H1 (cell line): ENCODE results near the gene VSIR. TPM values are rescaled to one million over a fixed set of nuclear protein-coding genes. Genes with fewer than 3 reads are reported as not detected.

ENCODE experiments used
- CTCF ChIA-PET: fragments of 300-600 bp; sonication (Branson Sonifier 250); formaldehyde crosslinking; loops from one replicate; lab custom pipeline; 2021; ENCODE audit not compliant: partially characterized antibody; lab: Charles Lee
- POLR2A ChIA-PET: fragments of 300-600 bp; sonication (Branson Sonifier 250); formaldehyde crosslinking; loops from one replicate; lab custom pipeline; 2021; ENCODE audit warnings: inconsistent platforms; ENCODE audit not compliant: partially characterized antibody; lab: Charles Lee
- DNase-seq, 2 experiments: peaks; one replicate each; pipeline versions ENCODE4 v3.0.0 to v3.0.0-alpha.2; 2010 to 2022; ENCODE audit warnings: low spot score in 2 of 2, low read depth in 1 of 2, mixed read lengths in 1 of 2
- FAIRE-seq: peaks from 2 replicates; lab custom pipeline; 2011; peaks lifted over from hg19 to GRCh38; lab: Jason Lieb, UNC
- H2AFZ ChIP-seq: 2 replicates; pipeline ENCODE4 v1.8.1; 2012; ENCODE audit warnings: low read length, inconsistent platforms
- H2AK5ac ChIP-seq: 2 replicates; pipeline ENCODE4 v1.6.1; 2013; ENCODE audit warnings: low read depth, low read length
- H2BK120ac ChIP-seq: replicated peaks from 2 replicates; pipeline ENCODE3; 2013; ENCODE audit warnings: low read depth, low read length, inconsistent platforms
- H2BK12ac ChIP-seq: 2 replicates; pipeline ENCODE4 v1.6.1; 2013; ENCODE audit warnings: low read depth, low read length
- H2BK15ac ChIP-seq: 2 replicates; pipeline ENCODE4 v1.6.1; 2013; ENCODE audit warnings: low read length
- H2BK20ac ChIP-seq: 2 replicates; pipeline ENCODE4 v1.6.1; 2013; ENCODE audit warnings: low read length
- H2BK5ac ChIP-seq: 2 replicates; pipeline ENCODE4 v1.6.1; 2013; ENCODE audit warnings: low read depth, low read length
- H3K14ac ChIP-seq: 2 replicates; pipeline ENCODE4 v1.6.1; 2013; ENCODE audit warnings: inconsistent platforms; ENCODE audit not compliant: insufficient read length
- H3K18ac ChIP-seq: 2 replicates; pipeline ENCODE4 v1.6.1; 2013; ENCODE audit warnings: low read length; ENCODE audit errors: extremely low read depth
- H3K23ac ChIP-seq: 2 replicates; pipeline ENCODE4 v1.6.1; 2013; ENCODE audit warnings: inconsistent platforms; ENCODE audit not compliant: insufficient read length
- H3K23me2 ChIP-seq: 2 replicates; pipeline ENCODE4 v1.6.1; 2013; ENCODE audit warnings: low read depth, low read length
- H3K27ac ChIP-seq: 2 replicates; pipeline ENCODE4 v1.6.1; 2011; ENCODE audit warnings: low read depth, low read length, inconsistent platforms
- H3K27me3 ChIP-seq, 4 experiments: replicated peaks in 1 of 4; 1 replicate in 1 of 4; 2 replicates in 3 of 4; pipeline versions ENCODE4 v1.6.1 to v1.8.1; 2011 to 2013; ENCODE audit warnings: low read length in 3 of 4, mild to moderate bottlenecking in 3 of 4, inconsistent platforms in 2 of 4, mixed read lengths in 2 of 4, moderate library complexity in 1 of 4; ENCODE audit not compliant: control insufficient read depth in 3 of 4, insufficient read depth in 3 of 4; ENCODE audit errors: extremely low read depth in 1 of 4
- H3K36me3 ChIP-seq, 4 experiments: 2 replicates each; pipeline versions ENCODE4 v1.6.1 to v1.8.1; 2011 to 2013; ENCODE audit warnings: mild to moderate bottlenecking in 4 of 4, low read length in 3 of 4, moderate library complexity in 2 of 4, control low read depth in 1 of 4, inconsistent platforms in 1 of 4; ENCODE audit not compliant: insufficient read depth in 4 of 4, control insufficient read depth in 2 of 4
- H3K4ac ChIP-seq: replicated peaks from 2 replicates; pipeline ENCODE3; 2013; ENCODE audit warnings: low read length, low read depth, mixed read lengths, inconsistent platforms; ENCODE audit not compliant: insufficient read length
- H3K4me1 ChIP-seq, 4 experiments: replicated peaks in 1 of 4; 1 replicate in 1 of 4; 2 replicates in 3 of 4; pipeline versions ENCODE4 v1.6.1 to v1.8.1; 2011 to 2013; ENCODE audit warnings: low read length in 3 of 4, inconsistent platforms in 2 of 4, mixed read lengths in 1 of 4; ENCODE audit not compliant: insufficient read depth in 4 of 4, control insufficient read depth in 3 of 4
- H3K4me2 ChIP-seq, 2 experiments: 2 replicates each; pipeline versions ENCODE4 v1.6.1 to v1.8.1; 2011 to 2013; ENCODE audit warnings: low read depth in 2 of 2, low read length in 2 of 2, control low read depth in 1 of 2, inconsistent platforms in 1 of 2, mild to moderate bottlenecking in 1 of 2; ENCODE audit not compliant: insufficient read depth in 1 of 2
- H3K4me3 ChIP-seq, 4 experiments: fragments of 200-600, 300-600 bp in 1 of 4; sonication (generic), shearing (Covaris generic), sonication (Bioruptor Twin) in 1 of 4; 2 replicates each; pipeline versions ENCODE4 v1.5.1 to v1.8.1; 2011 to 2016; ENCODE audit warnings: low read length in 4 of 4, low read depth in 3 of 4, control low read depth in 2 of 4, inconsistent platforms in 2 of 4, mild to moderate bottlenecking in 2 of 4, mixed read lengths in 1 of 4, moderate library complexity in 1 of 4; ENCODE audit not compliant: insufficient read depth in 2 of 4; ENCODE audit errors: extremely low read depth in 1 of 4
- H3K56ac ChIP-seq: replicated peaks from 2 replicates; pipeline ENCODE3; 2013; ENCODE audit warnings: low read depth, mild to moderate bottlenecking, mixed read lengths, low read length, inconsistent platforms; ENCODE audit not compliant: insufficient read length
- H3K79me1 ChIP-seq: 2 replicates; pipeline ENCODE4 v1.6.1; 2013; ENCODE audit warnings: low read depth, low read length, control low read depth
- H3K79me2 ChIP-seq, 2 experiments: 2 replicates each; pipeline versions ENCODE4 v1.6.1 to v1.8.1; 2012 to 2013; ENCODE audit warnings: low read length in 2 of 2, mild to moderate bottlenecking in 2 of 2, inconsistent platforms in 1 of 2; ENCODE audit not compliant: insufficient read depth in 2 of 2, control insufficient read depth in 1 of 2
- H3K9ac ChIP-seq, 4 experiments: replicated peaks in 1 of 4; 1 replicate in 1 of 4; 2 replicates in 3 of 4; pipeline versions ENCODE4 v1.6.1 to v1.8.1; 2011 to 2013; ENCODE audit warnings: low read depth in 3 of 4, low read length in 3 of 4, control low read depth in 2 of 4, mild to moderate bottlenecking in 2 of 4, moderate library complexity in 2 of 4, inconsistent platforms in 1 of 4; ENCODE audit errors: extremely low read depth in 1 of 4
- H3K9me3 ChIP-seq, 2 experiments: 2 replicates each; pipeline versions ENCODE4 v1.6.1 to v1.8.1; 2012 to 2013; ENCODE audit warnings: mild to moderate bottlenecking in 2 of 2, moderate library complexity in 2 of 2, control low read depth in 1 of 2, inconsistent platforms in 1 of 2, low read depth in 1 of 2, low read length in 1 of 2, mixed read lengths in 1 of 2; ENCODE audit not compliant: insufficient read depth in 2 of 2
- H4K20me1 ChIP-seq, 2 experiments: replicated peaks in 1 of 2; 2 replicates each; pipeline versions ENCODE3 to v1.8.1; 2011 to 2013; ENCODE audit warnings: inconsistent platforms in 2 of 2, low read length in 2 of 2, mild to moderate bottlenecking in 1 of 2; ENCODE audit not compliant: insufficient read depth in 2 of 2, control insufficient read depth in 1 of 2
- H4K5ac ChIP-seq: 2 replicates; pipeline ENCODE4 v1.6.1; 2013; ENCODE audit warnings: low read length, low read depth, mixed read lengths, inconsistent platforms; ENCODE audit not compliant: insufficient read length
- H4K8ac ChIP-seq: 2 replicates; pipeline ENCODE4 v1.8.0; 2013; ENCODE audit warnings: mild to moderate bottlenecking, moderate library complexity, low read length, inconsistent platforms; ENCODE audit not compliant: insufficient read depth; ENCODE audit errors: extremely low read depth
- H4K91ac ChIP-seq: replicated peaks from 2 replicates; pipeline ENCODE3; 2013; ENCODE audit warnings: low read length, mixed read lengths, inconsistent platforms; ENCODE audit not compliant: insufficient read length
- ASH2L ChIP-seq: fragments of 200-600, 300-600 bp; sonication (generic); IDR thresholded peaks from one replicate; pipeline ENCODE4 v1.7.1; 2017; ENCODE audit warnings: low read length
- BCL11A ChIP-seq, 2 experiments: IDR thresholded peaks; one replicate each; pipeline ENCODE4 v1.6.1; 2011; ENCODE audit warnings: low read depth in 2 of 2, low read length in 2 of 2, mild to moderate bottlenecking in 2 of 2
- CHD2 ChIP-seq: IDR thresholded peaks from 2 replicates; pipeline ENCODE4 v1.6.1; 2012; ENCODE audit warnings: low read length, improper control_type of control experiment
- NRF1 ChIP-seq: IDR thresholded peaks from 2 replicates; pipeline ENCODE4 v1.6.1; 2011; ENCODE audit warnings: mild to moderate bottlenecking, low read depth, low read length, improper control_type of control experiment
- RBBP5 ChIP-seq: IDR thresholded peaks from 2 replicates; pipeline ENCODE4 v1.7.1; 2012; ENCODE audit warnings: low read depth, mild to moderate bottlenecking, inconsistent platforms, low read length, moderate library complexity, borderline replicate concordance
- SAP30 ChIP-seq: fragments of 300-600 bp; sonication (generic); IDR thresholded peaks from 2 replicates; pipeline ENCODE4 v1.7.1; 2012; ENCODE audit warnings: low read length, moderate library complexity, mild to moderate bottlenecking, inconsistent platforms; ENCODE audit not compliant: insufficient read depth, insufficient replicate concordance
- SP1 ChIP-seq: IDR thresholded peaks from 2 replicates; pipeline ENCODE4 v1.6.1; 2011; ENCODE audit warnings: low read depth, low read length
- SP2 ChIP-seq: IDR thresholded peaks from 2 replicates; pipeline ENCODE4 v1.6.1; 2012; ENCODE audit warnings: mild to moderate bottlenecking, low read length, inconsistent platforms
- SP4 ChIP-seq: IDR thresholded peaks from 2 replicates; pipeline ENCODE4 v1.6.1; 2012; ENCODE audit warnings: low read length, inconsistent platforms
- SRF ChIP-seq: IDR thresholded peaks from 2 replicates; pipeline ENCODE4 v1.6.1; 2011; ENCODE audit warnings: mild to moderate bottlenecking, low read depth, low read length, moderate library complexity
- TAF7 ChIP-seq: optimal IDR thresholded peaks from 2 replicates; pipeline ENCODE3; 2011; ENCODE audit warnings: low read depth, mild to moderate bottlenecking, inconsistent platforms, low read length, moderate library complexity, borderline replicate concordance
- TCF12 ChIP-seq: IDR thresholded peaks from 2 replicates; pipeline ENCODE4 v1.6.1; 2011; ENCODE audit warnings: low read depth, mild to moderate bottlenecking, low read length
- ZNF274 ChIP-seq: IDR thresholded peaks from 2 replicates; pipeline ENCODE4 v1.7.0; 2012; ENCODE audit warnings: low read length, borderline replicate concordance; ENCODE audit errors: extremely low read depth
- WGBS, 2 experiments: shearing (Covaris generic) in 1 of 2; methylation state at CpG; one replicate each; pipeline versions ENCODE4 v1.1.6 to v1.1.7; 2013 to 2015; ENCODE audit warnings: low lambda C conversion rate in 2 of 2, mixed read lengths in 2 of 2, inconsistent platforms in 1 of 2, low coverage in 1 of 2, missing lambda C conversion rate in 1 of 2; ENCODE audit not compliant: insufficient replicate concordance in 2 of 2, insufficient coverage in 1 of 2, insufficient read length in 1 of 2; ENCODE audit errors: extremely low coverage in 1 of 2, missing lambda C conversion rate in 1 of 2; 5-methylcytosine and 5-hydroxymethylcytosine counted together
- polyA plus RNA-seq, 7 experiments: library from polyadenylated mRNA; depleted of rRNA in 3 of 7; stranded (reverse) in 5 of 7; unstranded in 2 of 7; fragments of >200 nt in 5 of 7; fragments of 200-250 nt in 2 of 7; gene quantifications; 1 replicate in 5 of 7; 2 replicates in 1 of 7; 4 replicates in 1 of 7; pipeline versions ENCODE4 v1.2.1 to v1.2.3, GENCODE V29; 2011 to 2013; ENCODE audit warnings: missing spikeins in 2 of 7, mixed read lengths in 2 of 7
- total RNA-seq: library from RNA; stranded (reverse); fragmentation: NEBNext Ultra II Directional; extraction: Animal tissue kit (Norgen Biotek cat#: 25700); gene quantifications from 2 replicates; pipeline ENCODE4 v1.2.1, GENCODE V29; 2021

Gene VSIR
- total and polyA plus RNA-seq, 2 of the 8 experiments (the other 6 are each of a cell fraction or from before 2014, with no cell fraction given) = 0.33 TPM; not detected in 1

GRCh38 chr10:71815515-71816130 is 42.3 kb upstream of the VSIR start:
- H2BK120ac ChIP-seq = no peak overlapping the region
- H4K20me1 ChIP-seq = peaks cover 4 to 8% of the 10 kb centered on the region in 2 experiments
- POLR2A ChIA-PET = interaction anchor here (1.0 to 2.9 kb wide), 3 partner anchors 9 to 43 kb away, joined by 3 to 10 read pairs (median 3); partner anchors contain the start of gene VSIR
- TF ChIP-seq SAP30 = no peak
- TF ChIP-seq CHD2 = no peak
- no peak for TF ChIP-seq TAF7
- TF ChIP-seq SP2 = no peak
- TF ChIP-seq ASH2L = no peak
- TF ChIP-seq SP1 = no peak
- no peak for TF ChIP-seq BCL11A (IDR thresholded peaks at IDR 0.05; ENCODE audit: low read depth in 2 of 2, low read length in 2 of 2)
- TF ChIP-seq RBBP5 = no peak
- TF ChIP-seq TCF12 = no peak
- no peak for TF ChIP-seq NRF1
- TF ChIP-seq SRF = no peak
- no peak for TF ChIP-seq ZNF274
- no peak for TF ChIP-seq SP4

More at GRCh38 chr10:71815515-71816130, 42.3 kb upstream of the VSIR start:
- H4K5ac ChIP-seq = no peak overlapping the region
- H4K8ac ChIP-seq = no peak overlapping the region
- H3K4ac ChIP-seq = no peak overlapping the region
- no peak overlapping the region for H3K56ac ChIP-seq
- no peak overlapping the region for H2AFZ ChIP-seq
- no peak overlapping the region for H3K9ac ChIP-seq
- H3K9me3 ChIP-seq = no peaks in the 10 kb centered on the region
- H3K23me2 ChIP-seq = no peaks in the 10 kb centered on the region
- peaks cover 0 to 3% (median 0%) of the 10 kb centered on the region in 4 experiments; a peak in 1 of 7 replicates for H3K4me1 ChIP-seq
- H3K4me3 ChIP-seq = no peak overlapping the region
- no peak for DNase-seq
- no peaks in the 10 kb centered on the region for H3K27me3 ChIP-seq
- no peak overlapping the region for H2BK12ac ChIP-seq
- H3K14ac ChIP-seq = no peak overlapping the region
- FAIRE-seq = no peak
- H2BK15ac ChIP-seq = no peak overlapping the region
- H3K79me2 ChIP-seq = no peaks in the 10 kb centered on the region
- H3K36me3 ChIP-seq = peaks cover 23 to 55% (median 47%) of the 10 kb centered on the region in 4 experiments
- no peak overlapping the region for H4K91ac ChIP-seq
- H2BK5ac ChIP-seq = no peak overlapping the region
- H2BK20ac ChIP-seq = no peak overlapping the region
- no peak overlapping the region for H3K27ac ChIP-seq
- 84% methylated on average over 15 of the region's 15 CpGs; no CpG with 5 or more reads in 1 of the 2 experiments for WGBS, 2 experiments
- no peak overlapping the region for H3K23ac ChIP-seq
- H3K79me1 ChIP-seq = no peaks in the 10 kb centered on the region
- CTCF ChIA-PET = interaction anchor here (0.6 to 5.2 kb wide), 17 partner anchors 10 to 113 kb away, joined by 3 to 30 read pairs (median 6); no protein-coding TSS in a partner anchor
- no peak overlapping the region for H3K18ac ChIP-seq
- H2AK5ac ChIP-seq = no peak overlapping the region
- no peak overlapping the region for H3K4me2 ChIP-seq
